Upper lobe of left lung (tissue), 4 donors: ENCODE results near the gene SNAPC4.

Experiments
- CTCF ChIP-seq, 6 experiments: fragments of 450-650 bp in 4 of 6; fragments of 200-600 bp in 2 of 6; sonication (generic) in 2 of 6; IDR thresholded peaks; one replicate each; pipeline ENCODE4 v1.5.1; 2016 to 2019; ENCODE audit warnings: antibody characterized with exemption in 6 of 6
- EP300 ChIP-seq, 4 donors: sonication (generic); formaldehyde crosslinking; IDR thresholded peaks; one replicate each; pipeline ENCODE4 v1.5.1; 2017; ENCODE audit warnings: antibody characterized with exemption in 4 of 4, control low read depth in 2 of 4
- POLR2A ChIP-seq, 4 donors: fragments of 450-650 bp; IDR thresholded peaks; one replicate each; pipeline ENCODE4 v1.5.1; 2016 to 2017; ENCODE audit warnings: antibody characterized with exemption in 4 of 4, mild to moderate bottlenecking in 2 of 4
- POLR2AphosphoS5 ChIP-seq, 2 donors: sonication (generic); formaldehyde crosslinking; IDR thresholded peaks; one replicate each; pipeline ENCODE4 v1.5.1; 2017; ENCODE audit warnings: antibody characterized with exemption in 2 of 2

- no peak for TF ChIP-seq CTCF (IDR thresholded peaks at IDR 0.05)
- TF ChIP-seq POLR2A (IDR thresholded peaks at IDR 0.05), result no peak
- TF ChIP-seq POLR2AphosphoS5 (IDR thresholded peaks at IDR 0.05), result no peak
- no peak for TF ChIP-seq EP300 (IDR thresholded peaks at IDR 0.05)
Observed at GRCh38 chr9:136386018-136386417, 14.0 kb downstream of the SNAPC4 start.
